A673 (cell line): ENCODE data around the gene CKM.

ENCODE experiments used
- CTCF ChIP-seq: fragments of 300-800, 200-600 bp; sonication (generic); conservative IDR thresholded peaks from 2 replicates; pipeline ENCODE4 v1.5.1; 2017; ENCODE audit warnings: low read depth, mild to moderate bottlenecking, antibody characterized with exemption, low read length, moderate library complexity, mixed read lengths
- EZH2 ChIP-seq: fragments of 200-600 bp; sonication (generic); IDR thresholded peaks from 2 replicates; pipeline ENCODE4 v1.6.1; 2017; ENCODE audit warnings: borderline replicate concordance, low read depth, mild to moderate bottlenecking, mixed read lengths, antibody characterized with exemption, low read length; ENCODE audit not compliant: poor library complexity, severe bottlenecking

- TF ChIP-seq CTCF: no peak
- no peak for TF ChIP-seq EZH2
These were observed 26.4 kb upstream of the CKM start for GRCh38 chr19:45349126-45349415.
